ENCODE results near the gene SLC39A11. TPM values are rescaled to one million over a fixed set of nuclear protein-coding genes. Genes with fewer than 3 reads are reported as not detected.

Gene SLC39A11
- total and polyA plus RNA-seq, 2 of the 13 experiments (the other 11 are each of a cell fraction or from before 2014, with no cell fraction given), result 17.2 to 31.5 TPM

DNA sequence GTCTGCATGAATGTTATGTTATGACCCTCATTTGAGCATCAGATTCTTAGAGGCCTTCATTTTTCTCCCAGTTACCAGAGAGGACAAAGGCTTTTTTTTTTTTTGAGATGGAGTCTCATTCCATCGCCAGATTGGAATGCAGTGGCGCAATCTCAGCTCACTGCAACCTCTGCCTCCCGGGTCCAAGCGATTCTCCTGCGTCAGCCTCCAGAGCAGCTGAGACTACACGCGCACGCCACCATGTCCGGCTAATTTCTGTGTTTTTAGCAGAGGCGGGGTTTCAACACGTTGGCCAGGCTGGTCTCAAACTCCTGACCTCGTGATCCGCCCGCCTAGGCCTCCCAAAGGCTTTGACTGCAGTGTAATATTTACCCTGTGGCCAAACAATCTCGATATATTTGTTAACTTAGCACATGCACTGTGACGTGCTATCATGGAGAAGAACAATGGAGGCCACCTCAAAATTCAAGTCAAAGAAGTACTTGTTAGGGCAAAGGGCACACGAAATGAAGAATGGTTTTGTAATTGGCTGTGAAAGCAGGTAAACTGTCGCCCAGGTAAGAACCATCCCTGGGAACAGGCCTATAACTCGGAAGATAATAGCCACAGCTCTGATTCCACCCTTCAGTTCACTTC is 303.4 kb downstream of the SLC39A11 start (continued):
- no peak for TF ChIP-seq BRD4 (CRISPR knock-in tag; IDR thresholded peaks at IDR 0.05)
- no peak for TF ChIP-seq ZFYVE20 (CRISPR knock-in tag; IDR thresholded peaks at IDR 0.05; ENCODE audit: borderline replicate concordance, low read depth)
- TF ChIP-seq PRDM10 (CRISPR knock-in tag; IDR thresholded peaks at IDR 0.05; ENCODE audit: low read depth), result no peak
- TF ChIP-seq ADNP (CRISPR knock-in tag; IDR thresholded peaks at IDR 0.05), result peak; percentile 35; the same call in 1 of the 2 replicates
- no peak for TF ChIP-seq SNAPC2 (CRISPR knock-in tag; IDR thresholded peaks at IDR 0.05)
- TF ChIP-seq RBM22 (optimal IDR thresholded peaks at IDR 0.05; ENCODE audit: low read length), result no peak
- TF ChIP-seq SETDB1 (CRISPR knock-in tag; IDR thresholded peaks at IDR 0.05; ENCODE audit: borderline replicate concordance), result no peak
- TF ChIP-seq ZNF83 (CRISPR knock-in tag; IDR thresholded peaks at IDR 0.05; ENCODE audit: borderline replicate concordance), result no peak
- 0 out of 2 replicates have a peak, but pooled peaks have one; percentile 33 for TF ChIP-seq ZNF644 (CRISPR knock-in tag; IDR thresholded peaks at IDR 0.05; ENCODE audit: low read depth)
- TF ChIP-seq SAFB2 (CRISPR knock-in tag; IDR thresholded peaks at IDR 0.05; ENCODE audit: borderline replicate concordance, low read depth), result no peak
- no peak for TF ChIP-seq ZEB1 (IDR thresholded peaks at IDR 0.05; ENCODE audit: insufficient replicate concordance, low read depth)
- no peak for TF ChIP-seq MXI1 (IDR thresholded peaks at IDR 0.05; ENCODE audit: borderline replicate concordance, low read depth, low read length)
- no peak for TF ChIP-seq NRL (CRISPR knock-in tag; IDR thresholded peaks at IDR 0.05; ENCODE audit: borderline replicate concordance)
- TF ChIP-seq MAF1 (CRISPR knock-in tag; IDR thresholded peaks at IDR 0.05; ENCODE audit: borderline replicate concordance), result no peak
- peak; percentile 27; the same call in 1 of the 2 replicates for TF ChIP-seq MNT (IDR thresholded peaks at IDR 0.05)
- TF ChIP-seq HNRNPH1 (optimal IDR thresholded peaks at IDR 0.05; ENCODE audit: low read depth, low read length), result no peak
- TF ChIP-seq ZNF160 (CRISPR knock-in tag; IDR thresholded peaks at IDR 0.05), result no peak
- no peak for TF ChIP-seq ZNF569 (CRISPR knock-in tag; IDR thresholded peaks at IDR 0.05; ENCODE audit: borderline replicate concordance)
- TF ChIP-seq HNF4A (CRISPR knock-in tag; IDR thresholded peaks at IDR 0.05), result peak; percentile 66
- TF ChIP-seq PAF1 (CRISPR knock-in tag; IDR thresholded peaks at IDR 0.05), result no peak

All from HepG2 (cell line).